K562 (cell line): ENCODE results near the gene OXSR1. TPM values are rescaled to one million over a fixed set of nuclear protein-coding genes. Genes with fewer than 3 reads are reported as not detected.
A peak's percentile ranks its signal among the peaks of the same experiment; 100 is the strongest.

Source experiments
- ATAC-seq: fragments of 200-7000 bp; cut with Tn5 transposase; 3 replicates; pipeline ENCODE4 v1.9.1; 2020; ENCODE audit warnings: moderate library complexity
- BruUV-seq: library from RNA; stranded (reverse); fragments of 400-500 nt; replicated peaks from 2 replicates; lab custom pipeline; 2021; lab: Mats Ljungman, UMichigan
- CTCF ChIA-PET: fragments of 300-600 bp; formaldehyde crosslinking; extraction: SDS; loops from one replicate; lab custom pipeline; 2021; ENCODE audit warnings: low intra/inter-chr PET ratio; lab: Yijun Ruan, JAX
- POLR2A ChIA-PET: fragments of 300-600, 350-650 bp; sonication (Branson Sonifier 250); formaldehyde crosslinking; extraction: SDS; loops from one replicate; lab custom pipeline; 2021; ENCODE audit warnings: antibody characterized with exemption, inconsistent platforms; lab: Yijun Ruan, JAX
- DNase-seq, 4 experiments: peaks; one replicate each; pipeline versions ENCODE4 v3.0.0 to v3.0.0-alpha.2; 2011 to 2018; ENCODE audit warnings: low spot score in 3 of 4, mixed read lengths in 3 of 4; ENCODE audit errors: extremely low read depth in 1 of 4
- FAIRE-seq: peaks from 2 replicates; lab custom pipeline; 2011; peaks lifted over from hg19 to GRCh38; lab: Jason Lieb, UNC
- H2AFZ ChIP-seq: 2 replicates; pipeline ENCODE4 v1.6.0; 2011; ENCODE audit warnings: low read depth, low read length, control low read depth, inconsistent platforms
- H3K27ac ChIP-seq: fragments of 200-600 bp; 3 replicates; pipeline ENCODE4 v1.8.0; 2011; ENCODE audit warnings: low read depth, mild to moderate bottlenecking, control low read depth, inconsistent platforms, low read length, moderate library complexity, mixed read lengths; ENCODE audit errors: extremely low read depth
- H3K27me3 ChIP-seq, 2 experiments: fragments of 300-600 bp in 1 of 2; 2 replicates in 1 of 2; 3 replicates in 1 of 2; pipeline versions ENCODE4 v1.6.0 to v1.8.0; 2011; ENCODE audit warnings: inconsistent platforms in 2 of 2, low read length in 2 of 2, mild to moderate bottlenecking in 1 of 2, mixed read lengths in 1 of 2, moderate library complexity in 1 of 2; ENCODE audit not compliant: control insufficient read depth in 2 of 2, insufficient read depth in 2 of 2
- H3K36me3 ChIP-seq: fragments of 300-600 bp; 3 replicates; pipeline ENCODE4 v1.8.0; 2011; ENCODE audit warnings: mild to moderate bottlenecking, low read length, inconsistent platforms; ENCODE audit not compliant: control insufficient read depth, insufficient read depth
- H3K4me1 ChIP-seq, 2 experiments: fragments of 200-600 bp in 1 of 2; replicated peaks in 1 of 2; 2 replicates in 1 of 2; 3 replicates in 1 of 2; pipeline versions ENCODE4 v1.5.1 to v1.8.0; 2011; ENCODE audit warnings: inconsistent platforms in 2 of 2, low read length in 2 of 2, mild to moderate bottlenecking in 1 of 2, mixed read lengths in 1 of 2, moderate library complexity in 1 of 2; ENCODE audit not compliant: control insufficient read depth in 2 of 2, insufficient read depth in 2 of 2
- H3K4me2 ChIP-seq: 2 replicates; pipeline ENCODE4 v1.6.1; 2011; ENCODE audit warnings: low read length, control low read depth, inconsistent platforms, mixed read lengths; ENCODE audit not compliant: insufficient read depth
- H3K4me3 ChIP-seq: fragments of 200-600 bp; sonication (generic), shearing (Covaris generic); 2 replicates; pipeline ENCODE4 v1.5.1; 2016; ENCODE audit warnings: control low read depth, inconsistent platforms
- H3K79me2 ChIP-seq: fragments of 200-600 bp; 3 replicates; pipeline ENCODE4 v1.8.0; 2011; ENCODE audit warnings: low read length, inconsistent platforms; ENCODE audit not compliant: control insufficient read depth, insufficient read depth
- H3K9ac ChIP-seq, 2 experiments: 2 replicates each; pipeline versions ENCODE4 v1.6.0 to v1.6.1; 2011; ENCODE audit warnings: low read depth in 2 of 2, low read length in 2 of 2, control low read depth in 1 of 2, inconsistent platforms in 1 of 2, mild to moderate bottlenecking in 1 of 2, mixed read lengths in 1 of 2; ENCODE audit not compliant: insufficient read depth in 1 of 2
- H3K9me1 ChIP-seq: one replicate; pipeline ENCODE4 v1.6.0; 2011; ENCODE audit warnings: inconsistent platforms, mild to moderate bottlenecking, low read length, moderate library complexity; ENCODE audit not compliant: control insufficient read depth, insufficient read depth
- H3K9me3 ChIP-seq: replicated peaks from 2 replicates; pipeline ENCODE4 v1.5.1; 2011; ENCODE audit warnings: low read depth, low read length, inconsistent platforms; ENCODE audit not compliant: control insufficient read depth, insufficient read depth
- H4K20me1 ChIP-seq: replicated peaks from 2 replicates; pipeline ENCODE4 v1.6.1; 2011; ENCODE audit warnings: low read length, inconsistent platforms, mixed read lengths; ENCODE audit not compliant: control insufficient read depth, insufficient read depth
- ARHGAP35 ChIP-seq: fragments of 450-650 bp; IDR thresholded peaks from 2 replicates; pipeline ENCODE4 v1.6.1; 2018; ENCODE audit not compliant: partially characterized antibody
- CBX3 ChIP-seq, 2 experiments: IDR thresholded peaks; 1 replicate in 1 of 2; 2 replicates in 1 of 2; pipeline ENCODE4 v1.6.1; 2012; ENCODE audit warnings: inconsistent platforms in 2 of 2, low read length in 2 of 2, borderline replicate concordance in 1 of 2, control low read depth in 1 of 2
- CC2D1A ChIP-seq: fragments of 450-650 bp; IDR thresholded peaks from 2 replicates; pipeline ENCODE4 v1.6.1; 2017; ENCODE audit warnings: mild to moderate bottlenecking
- CTCF ChIP-seq, 3 experiments: IDR thresholded peaks in 2 of 3; conservative IDR thresholded peaks in 1 of 3; 2 replicates each; pipeline ENCODE4 v1.5.1; 2011 to 2012; ENCODE audit warnings: low read length in 3 of 3, mild to moderate bottlenecking in 3 of 3, control low read depth in 2 of 3, improper control_type of control experiment in 1 of 3, inconsistent platforms in 1 of 3, low read depth in 1 of 3, mixed read lengths in 1 of 3, moderate library complexity in 1 of 3; ENCODE audit not compliant: insufficient read depth in 2 of 3
- CTCFL ChIP-seq: IDR thresholded peaks from 2 replicates; pipeline ENCODE4 v1.6.1; 2011; ENCODE audit warnings: borderline replicate concordance, low read depth, mild to moderate bottlenecking, moderate library complexity, low read length; ENCODE audit not compliant: insufficient read depth, poor library complexity, severe bottlenecking
- PBX2 ChIP-seq, 2 experiments: IDR thresholded peaks in 1 of 2; conservative IDR thresholded peaks in 1 of 2; 2 replicates each; pipeline ENCODE4 v1.6.1; 2016; ENCODE audit warnings: low read depth in 2 of 2, mild to moderate bottlenecking in 1 of 2, missing compliant biosample characterization in 1 of 2, missing genetic modification characterization in 1 of 2, moderate library complexity in 1 of 2
- PKNOX1 ChIP-seq: fragments of 450-650 bp; IDR thresholded peaks from 2 replicates; pipeline ENCODE4 v1.6.1; 2016
- TFAP4 ChIP-seq: sonication (generic); formaldehyde crosslinking; IDR thresholded peaks from 2 replicates; pipeline ENCODE4 v1.8.0; 2022; ENCODE audit warnings: missing genetic modification reagents, mild to moderate bottlenecking, moderate library complexity, borderline replicate concordance
- ZNF12 ChIP-seq: sonication (generic); formaldehyde crosslinking; IDR thresholded peaks from 2 replicates; pipeline ENCODE4 v1.4.0; 2020; ENCODE audit warnings: mild to moderate bottlenecking, missing genetic modification reagents
- WGBS: fragments of 100-300 bp; shearing (Covaris generic); methylation state at CpG from one replicate; pipeline ENCODE4 v1.1.6; 2016; ENCODE audit warnings: low coverage, mixed read lengths; ENCODE audit not compliant: insufficient coverage; ENCODE audit errors: missing lambda C conversion rate; 5-methylcytosine and 5-hydroxymethylcytosine counted together
- in situ Hi-C: fragments of 300-500 bp; cut with MboI; formaldehyde crosslinking; loops from 4 replicates; pipeline ENCODE4 v1.15.0; 2018; ENCODE audit warnings: inconsistent platforms, mixed read lengths
- intact Hi-C: fragments of 100-400 bp; cut with micrococcal nuclease; formaldehyde crosslinking; loops from 2 replicates; pipeline ENCODE4 v1.14.2; 2022
- polyA plus RNA-seq, 8 experiments: library from polyadenylated mRNA; depleted of rRNA in 4 of 8; stranded (reverse) in 5 of 8; unstranded in 3 of 8; fragments of >200 nt; fragmentation: Nextera tagmentation in 2 of 8; fragmentation: Illumina TruSeq in 1 of 8; extraction: Ambion mirVana in 2 of 8; extraction: Trizol in 1 of 8; gene quantifications; 2 replicates each; pipeline versions ENCODE4 v1.2.1 to v1.2.3, GENCODE V29; 2011 to 2014; ENCODE audit warnings: inconsistent platforms in 1 of 8, missing spikeins in 1 of 8
- total RNA-seq, 7 experiments: library from RNA; depleted of rRNA in 6 of 7; stranded (reverse); fragments of >200 nt in 6 of 7; fragmentation: Illumina TruSeq in 2 of 7; extraction: Trizol in 2 of 7; gene quantifications; 2 replicates each; pipeline versions ENCODE4 v1.2.1 to v1.2.3, GENCODE V29; 2011 to 2021; ENCODE audit warnings: low replicate concordance in 1 of 7

Gene OXSR1
- total and polyA plus RNA-seq, 9 of the 15 experiments (the other 6 are each of a cell fraction or from before 2014, with no cell fraction given), result 15.7 to 87.6 (median 48.7) TPM

- Histone ChIP-seq H3K9ac (no peak within 1 kb of the TSS; a peak in 1 of 4 replicates), H3K27ac (no peak within 1 kb of the TSS), H3K9me1 (no peaks in the 10 kb centered on the region), H3K4me1 (peaks cover 0 to 4% of the 10 kb centered on the region in 2 experiments; a peak in 2 of 5 replicates), H3K27me3 (peaks cover 4 to 5% of the 10 kb centered on the region in 2 experiments; a peak in 2 of 5 replicates), H3K79me2 (no peaks in the 10 kb centered on the region), H3K4me3 (no peak within 1 kb of the TSS), H4K20me1 (no peaks in the 10 kb centered on the region), H2AFZ (peak within 1 kb of the TSS; percentile 27; the same call in 1 of the 2 replicates), H3K4me2 (no peak within 1 kb of the TSS), H3K36me3 (no peaks in the 10 kb centered on the region), H3K9me3 (no peaks in the 10 kb centered on the region)
- no TSS peak for BruUV-seq
- DNase-seq (peak; percentile 43 to 65 (median 52)), ATAC-seq (peak; percentile 86), FAIRE-seq (peak; percentile 68)
- WGBS, result 23% methylated on average over 14 of the region's 14 CpGs
- intact Hi-C loops (loop anchor here (1.0 kb wide), 2 partner anchors 151 to 164 kb away; no protein-coding TSS in a partner anchor), in situ Hi-C loops (no loop called here)
- ChIA-PET POLR2A (interaction anchor here (0.6 to 1.0 kb wide), 4 partner anchors 11 to 317 kb away, joined by 3 to 5 read pairs (median 4); no protein-coding TSS in a partner anchor), CTCF (no interaction called here)
- TF ChIP-seq CC2D1A (0 out of 2 replicates have a peak, but pooled peaks have one; percentile 17), CTCFL (peak; percentile 54), CTCF (IDR thresholded peaks at IDR 0.05 in 2 of 3, conservative IDR thresholded peaks at IDR 0.05 in 1 of 3; ENCODE audit: insufficient read depth in 2 of 3, low read depth in 1 of 3, low read length in 3 of 3) (peak; percentile 72 to 77 (median 72)), PBX2 (CRISPR knock-in tag; IDR thresholded peaks at IDR 0.05; ENCODE audit: low read depth) (no peak), PBX2 (tag; conservative IDR thresholded peaks at IDR 0.05; ENCODE audit: low read depth) (peak; percentile 68), CBX3 (IDR thresholded peaks at IDR 0.05; ENCODE audit: borderline replicate concordance in 1 of 2, low read length in 2 of 2) (no peak), ARHGAP35 (no peak), TFAP4 (peak; percentile 31; the same call in 1 of the 2 replicates), ZNF12 (no peak), PKNOX1 (peak; percentile 61)
Observed at GRCh38 chr3:38281895-38282686, 116.8 kb downstream of the OXSR1 start, which contains the start of gene SLC22A14. Gene SLC22A14, plus strand, starts transcription at chr3:38282294. Its CDS starts 23,733 bp downstream, at chr3:38306027.
